HG03196 (cell line): Measurements from ENCODE around the gene PTK7.
"Not testable (repeated sequence)": the region's sequence is repeated elsewhere in the genome, so short reads cannot be mapped to it uniquely, and the experiment has no call there.

ENCODE experiments used
- ATAC-seq: cut with Tn5 transposase; IDR thresholded peaks from one replicate; pipeline ENCODE4 v1.9.1; 2021; ENCODE audit not compliant: unreplicated experiment

Gene PTK7

GRCh38 chr6:43075670-43076463, at the start of gene PTK7:
Gene PTK7, plus strand, starts transcription at chr6:43076314. Its CDS starts 175 bp downstream, at chr6:43076489.
- no peak for ATAC-seq

- ATAC-seq, result no peak
Measured at GRCh38 chr6:43026365-43026764, 49.7 kb upstream of the PTK7 start.

GRCh38 chr6:43029120-43029519, 47.0 kb upstream of the PTK7 start:
- ATAC-seq, result no peak

GRCh38 chr6:43032326-43032725, 43.8 kb upstream of the PTK7 start:
- ATAC-seq, result no peak

GRCh38 chr6:43033496-43034189, 42.5 kb upstream of the PTK7 start:
- ATAC-seq, result no peak

GRCh38 chr6:43034190-43034525, 42.0 kb upstream of the PTK7 start:
- ATAC-seq, result no peak

- no peak for ATAC-seq
Measured at GRCh38 chr6:43035495-43036194, 40.5 kb upstream of the PTK7 start.

- no peak for ATAC-seq
Measured at GRCh38 chr6:43036712-43037111, 39.4 kb upstream of the PTK7 start.

GRCh38 chr6:43037197-43037596, 38.9 kb upstream of the PTK7 start:
- no peak for ATAC-seq

GRCh38 chr6:43037706-43038105, 38.4 kb upstream of the PTK7 start:
- ATAC-seq, result no peak

- no peak for ATAC-seq
Measured at GRCh38 chr6:43038727-43039126, 37.4 kb upstream of the PTK7 start.

GRCh38 chr6:43040542-43041257, 35.4 kb upstream of the PTK7 start:
- no peak for ATAC-seq

- ATAC-seq, result not testable (repeated sequence)
Measured at GRCh38 chr6:43041475-43041874, 34.6 kb upstream of the PTK7 start.

- no peak for ATAC-seq
Measured at GRCh38 chr6:43043310-43043709, 32.8 kb upstream of the PTK7 start.

- ATAC-seq, result no peak
Measured at GRCh38 chr6:43045371-43045930, 30.7 kb upstream of the PTK7 start.

- no peak for ATAC-seq
Measured at GRCh38 chr6:43047998-43048397, 28.1 kb upstream of the PTK7 start.

GRCh38 chr6:43050981-43051380, 25.1 kb upstream of the PTK7 start:
- no peak for ATAC-seq

GRCh38 chr6:43052225-43052841, 23.8 kb upstream of the PTK7 start:
- no peak for ATAC-seq

GRCh38 chr6:43052842-43053544, 23.1 kb upstream of the PTK7 start:
- peak; percentile 22 for ATAC-seq
